ENCODE results near the gene ZEB2.

- TF ChIP-seq YY1 (IDR thresholded peaks at IDR 0.05; ENCODE audit: low read depth, low read length) (no peak), POLR2AphosphoS5 (IDR thresholded peaks at IDR 0.05; ENCODE audit: low read depth, low read length) (no peak), CTCF (IDR thresholded peaks at IDR 0.05; ENCODE audit: control extremely low read depth in 1 of 3, insufficient read depth in 1 of 3, low read depth in 1 of 3, low read length in 3 of 3) (no peak), ATF3 (IDR thresholded peaks at IDR 0.05; ENCODE audit: insufficient read depth, low read depth, low read length) (no peak), CEBPB (IDR thresholded peaks at IDR 0.05; ENCODE audit: low read depth, low read length) (no peak), TEAD4 (IDR thresholded peaks at IDR 0.05; ENCODE audit: low read depth, low read length) (no peak), BACH1 (IDR thresholded peaks at IDR 0.05; ENCODE audit: low read length) (no peak), POLR2A (IDR thresholded peaks at IDR 0.05; ENCODE audit: control extremely low read depth in 1 of 2, low read depth in 2 of 2, low read length in 2 of 2) (no peak), ATF2 (IDR thresholded peaks at IDR 0.05; ENCODE audit: low read length) (no peak), TCF12 (IDR thresholded peaks at IDR 0.05; ENCODE audit: low read depth, low read length) (no peak), EP300 (IDR thresholded peaks at IDR 0.05; ENCODE audit: borderline replicate concordance in 1 of 2, low read depth in 2 of 2, low read length in 2 of 2) (no peak)
Observed at GRCh38 chr2:144501627-144502026, 18.3 kb downstream of the ZEB2 start.
